NB4 (cell line): ENCODE measurements around the gene NUDT8.

ENCODE experiments used
- TF ChIP-seq, protein P1 (sequence below): IDR thresholded peaks from one replicate; pipeline ENCODE4 v1.5.1; 2012; ENCODE audit warnings: low read depth, low read length
- TF ChIP-seq, protein P2 (sequence below): IDR thresholded peaks from 2 replicates; pipeline ENCODE4 v1.6.1; 2011; ENCODE audit warnings: low read depth, low read length

DNA sequence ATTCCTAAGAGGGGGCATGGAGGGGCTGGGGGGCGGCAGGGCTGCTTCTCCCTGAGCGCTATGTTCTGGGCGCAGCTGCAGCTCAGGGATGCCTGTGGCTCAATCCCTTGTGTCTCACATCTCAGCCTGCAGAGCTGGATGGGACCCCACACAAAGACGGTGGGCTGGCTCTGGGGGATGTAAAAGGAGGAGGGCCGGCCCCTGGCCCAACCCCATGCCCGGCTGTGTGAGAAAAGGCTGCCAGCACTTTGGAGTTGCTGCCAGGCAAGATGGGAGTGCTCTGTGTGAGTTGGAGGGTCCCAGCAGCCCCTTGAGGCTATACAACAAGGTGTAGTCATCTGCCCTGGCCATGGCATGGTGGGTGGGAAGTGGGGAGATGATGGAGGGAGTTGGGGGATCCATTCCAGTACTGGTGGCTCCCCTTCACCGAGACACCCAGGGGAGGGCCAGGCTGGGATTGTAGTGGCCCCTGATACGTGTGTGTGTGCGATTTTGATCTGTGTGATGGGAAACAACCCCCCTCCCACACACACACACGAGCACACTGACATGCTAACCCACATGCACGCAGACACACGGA lies 11.1 kb upstream of the NUDT8 start:
- TF ChIP-seq, protein P1, sequence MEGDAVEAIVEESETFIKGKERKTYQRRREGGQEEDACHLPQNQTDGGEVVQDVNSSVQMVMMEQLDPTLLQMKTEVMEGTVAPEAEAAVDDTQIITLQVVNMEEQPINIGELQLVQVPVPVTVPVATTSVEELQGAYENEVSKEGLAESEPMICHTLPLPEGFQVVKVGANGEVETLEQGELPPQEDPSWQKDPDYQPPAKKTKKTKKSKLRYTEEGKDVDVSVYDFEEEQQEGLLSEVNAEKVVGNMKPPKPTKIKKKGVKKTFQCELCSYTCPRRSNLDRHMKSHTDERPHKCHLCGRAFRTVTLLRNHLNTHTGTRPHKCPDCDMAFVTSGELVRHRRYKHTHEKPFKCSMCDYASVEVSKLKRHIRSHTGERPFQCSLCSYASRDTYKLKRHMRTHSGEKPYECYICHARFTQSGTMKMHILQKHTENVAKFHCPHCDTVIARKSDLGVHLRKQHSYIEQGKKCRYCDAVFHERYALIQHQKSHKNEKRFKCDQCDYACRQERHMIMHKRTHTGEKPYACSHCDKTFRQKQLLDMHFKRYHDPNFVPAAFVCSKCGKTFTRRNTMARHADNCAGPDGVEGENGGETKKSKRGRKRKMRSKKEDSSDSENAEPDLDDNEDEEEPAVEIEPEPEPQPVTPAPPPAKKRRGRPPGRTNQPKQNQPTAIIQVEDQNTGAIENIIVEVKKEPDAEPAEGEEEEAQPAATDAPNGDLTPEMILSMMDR = no peak
- TF ChIP-seq, protein P2, sequence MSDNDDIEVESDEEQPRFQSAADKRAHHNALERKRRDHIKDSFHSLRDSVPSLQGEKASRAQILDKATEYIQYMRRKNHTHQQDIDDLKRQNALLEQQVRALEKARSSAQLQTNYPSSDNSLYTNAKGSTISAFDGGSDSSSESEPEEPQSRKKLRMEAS = no peak
